AG04450 (cell line): ENCODE measurements around the gene FOXL2NB. TPM values are rescaled to one million over a fixed set of nuclear protein-coding genes. Genes with fewer than 3 reads are reported as not detected.

Source experiments
- CTCF ChIA-PET: fragments of 300-600, 350-600 bp; formaldehyde crosslinking; extraction: SDS; loops from one replicate; lab custom pipeline; 2022; ENCODE audit warnings: antibody characterized with exemption, inconsistent platforms; lab: Charles Lee
- POLR2A ChIA-PET: fragments of 350-600 bp; formaldehyde crosslinking; extraction: SDS; loops from one replicate; lab custom pipeline; 2021; ENCODE audit warnings: antibody characterized with exemption, inconsistent platforms; lab: Yijun Ruan, JAX
- DNase-seq: peaks from one replicate; pipeline ENCODE4 v3.0.0-alpha.2; 2011; ENCODE audit warnings: low read depth, low spot score
- H3K27ac ChIP-seq: one replicate; pipeline ENCODE4 v1.5.1; 2012; ENCODE audit warnings: low read depth, low read length, control low read depth
- H3K27me3 ChIP-seq: one replicate; pipeline ENCODE4 v1.6.0; 2012; ENCODE audit warnings: low read length; ENCODE audit not compliant: control insufficient read depth, insufficient read depth
- H3K4me3 ChIP-seq: 2 replicates; pipeline ENCODE4 v1.5.1; 2011; ENCODE audit warnings: mild to moderate bottlenecking, low read depth, low read length, control low read depth
- H3K9me3 ChIP-seq: 2 replicates; pipeline ENCODE4 v1.5.1; 2012; ENCODE audit warnings: low read length; ENCODE audit not compliant: control insufficient read depth, insufficient read depth
- CTCF ChIP-seq: IDR thresholded peaks from 2 replicates; pipeline ENCODE4 v1.5.1; 2011; ENCODE audit warnings: low read depth, low read length, control low read depth, inconsistent platforms
- polyA plus RNA-seq: library from polyadenylated mRNA; depleted of rRNA; stranded (reverse); fragments of >200 nt; gene quantifications from 2 replicates; pipeline ENCODE4 v1.2.3, GENCODE V29; 2011

FOXL2NB gene
- polyA plus RNA-seq, 1 experiment = 0.05 TPM

GRCh38 chr3:138944654-138944928, 2.4 kb upstream of the FOXL2NB start:
- Histone ChIP-seq H3K27ac (no peak overlapping the region), H3K27me3 (peaks cover 93% of the 10 kb centered on the region), H3K4me3 (no peak overlapping the region), H3K9me3 (peaks cover 14% of the 10 kb centered on the region; the same call in 1 of the 2 replicates)
- no peak for DNase-seq
- no peak for TF ChIP-seq CTCF
- CTCF ChIA-PET = interaction anchor here (0.6 to 1.9 kb wide), 3 partner anchors 8 to 29 kb away, joined by 3 to 9 read pairs (median 4); no protein-coding TSS in a partner anchor
- POLR2A ChIA-PET = no interaction called here

- no peak for DNase-seq
- H3K27ac ChIP-seq = no peak overlapping the region
- H3K4me3 ChIP-seq = no peak overlapping the region
- CTCF ChIA-PET = interaction anchor here (1.4 to 4.5 kb wide), 3 partner anchors 9 to 29 kb away, joined by 4 to 25 read pairs (median 9); no protein-coding TSS in a partner anchor
- POLR2A ChIA-PET = no interaction called here
- H3K27me3 ChIP-seq = peaks cover 93% of the 10 kb centered on the region
- TF ChIP-seq CTCF = no peak
- H3K9me3 ChIP-seq = peaks cover 14% of the 10 kb centered on the region; the same call in 1 of the 2 replicates
Observed at GRCh38 chr3:138944929-138945708, 1.9 kb upstream of the FOXL2NB start.

GRCh38 chr3:138945709-138946662, 1.0 kb upstream of the FOXL2NB start:
- 0 out of 2 replicates have a peak, but pooled peaks have one; percentile 15 for TF ChIP-seq CTCF
- Histone ChIP-seq H3K27me3 (peaks cover 94% of the 10 kb centered on the region), H3K27ac (no peak overlapping the region), H3K4me3 (peak overlapping the region; percentile 47; the same call in 1 of the 2 replicates), H3K9me3 (peaks cover 14% of the 10 kb centered on the region; the same call in 1 of the 2 replicates)
- no peak for DNase-seq
- CTCF ChIA-PET = interaction anchor here (0.6 to 4.5 kb wide), 5 partner anchors 10 to 986 kb away, joined by 3 to 25 read pairs (median 4); partner anchors contain the start of gene MRPS22
- POLR2A ChIA-PET = no interaction called here

- Histone ChIP-seq H3K4me3 (peak overlapping the region; percentile 47; the same call in 1 of the 2 replicates), H3K27me3 (peaks cover 91% of the 10 kb centered on the region), H3K9me3 (peaks cover 14% of the 10 kb centered on the region; the same call in 1 of the 2 replicates), H3K27ac (no peak overlapping the region)
- no peak for DNase-seq
- no peak for TF ChIP-seq CTCF
- POLR2A ChIA-PET = interaction anchor here (0.6 to 0.9 kb wide), 2 partner anchors 24 to 348 kb away, joined by 3 to 6 read pairs; no protein-coding TSS in a partner anchor
- CTCF ChIA-PET = interaction anchor here (0.6 to 4.5 kb wide), 6 partner anchors 12 to 477 kb away, joined by 3 to 25 read pairs (median 4); no protein-coding TSS in a partner anchor
Observed at GRCh38 chr3:138947495-138948121, 591 bp downstream of the FOXL2NB start.
